ENCODE results near the gene ZNF521. TPM values are rescaled to one million over a fixed set of nuclear protein-coding genes. Genes with fewer than 3 reads are reported as not detected.

Gene ZNF521
- total and polyA plus RNA-seq, 2 donors (not counting 3 experiments of a cell fraction or from before 2014, with no cell fraction given) = 111 to 168 TPM

GRCh38 chr18:25136416-25137196 lies 215.4 kb downstream of the ZNF521 start:
- no peak overlapping the region for H2AFZ ChIP-seq (ENCODE audit: low read depth, low read length)
- no peak overlapping the region for H3K4me2 ChIP-seq (ENCODE audit: insufficient read depth, low read length)
- intact Hi-C loops (cut with micrococcal nuclease) (no loop called here), dilution Hi-C loops (cut with MboI; ENCODE audit: extremely low pct_ligation_motif_present, low sequenced_read_pairs) (no loop called here)
- H3K9me1 ChIP-seq (replicated peaks; ENCODE audit: control insufficient read depth, extremely low read depth, insufficient read depth, low read length) = no peaks in the 10 kb centered on the region
- no peaks in the 10 kb centered on the region for H3K9me3 ChIP-seq (replicated peaks; ENCODE audit: control insufficient read depth, insufficient read depth, low read length)
- H3K4me1 ChIP-seq (ENCODE audit: control insufficient read depth, extremely low read depth, insufficient read depth, low read length) = peaks cover 16% of the 10 kb centered on the region
- H3K27ac ChIP-seq (ENCODE audit: insufficient read depth, low read depth, low read length) = no peak overlapping the region
- CTCF ChIA-PET = no interaction called here
- TF ChIP-seq JUN (IDR thresholded peaks at IDR 0.05; ENCODE audit: borderline replicate concordance, insufficient read depth, insufficient read length, low read depth) = peak; percentile 62
- no peak for TF ChIP-seq CTCF (IDR thresholded peaks at IDR 0.05; ENCODE audit: extremely low read depth in 1 of 2, insufficient read depth in 1 of 2, low read depth in 1 of 2, low read length in 2 of 2)
- no peak for TF ChIP-seq GATA2 (IDR thresholded peaks at IDR 0.05; ENCODE audit: insufficient read depth, insufficient read length, low read depth, low read length)
- POLR2A ChIA-PET = no interaction called here
- H3K36me3 ChIP-seq (ENCODE audit: control insufficient read depth in 2 of 2, extremely low read depth in 1 of 2, insufficient read depth in 2 of 2, low read length in 2 of 2) = peaks cover 0 to 3% of the 10 kb centered on the region in 2 experiments
- no TSS peak for BruUV-seq (replicated peaks)
- H3K79me2 ChIP-seq (ENCODE audit: control insufficient read depth, insufficient read depth, low read length) = no peaks in the 10 kb centered on the region
- DNase-seq (ENCODE audit: low read depth, low spot score) (peak; percentile 41), FAIRE-seq (no peak)
- H4K20me1 ChIP-seq (replicated peaks; ENCODE audit: control insufficient read depth, extremely low read depth, insufficient read depth, low read length) = peaks cover 5% of the 10 kb centered on the region
- no peaks in the 10 kb centered on the region for H3K27me3 ChIP-seq (ENCODE audit: control insufficient read depth in 2 of 2, insufficient read depth in 2 of 2, low read length in 2 of 2)
- no peak overlapping the region for H3K4me3 ChIP-seq (replicated peaks in 1 of 3; ENCODE audit: insufficient read depth in 1 of 3, low read depth in 1 of 3, low read length in 3 of 3)
- H3K9ac ChIP-seq (replicated peaks; ENCODE audit: extremely low read depth, insufficient read depth, low read length) = no peak overlapping the region

- Histone ChIP-seq H2AFZ (ENCODE audit: low read depth, low read length) (no peak overlapping the region), H3K36me3 (ENCODE audit: control insufficient read depth in 2 of 2, extremely low read depth in 1 of 2, insufficient read depth in 2 of 2, low read length in 2 of 2) (peaks cover 5 to 7% of the 10 kb centered on the region in 2 experiments), H3K9ac (replicated peaks; ENCODE audit: extremely low read depth, insufficient read depth, low read length) (no peak overlapping the region), H3K79me2 (ENCODE audit: control insufficient read depth, insufficient read depth, low read length) (no peaks in the 10 kb centered on the region), H3K9me3 (replicated peaks; ENCODE audit: control insufficient read depth, insufficient read depth, low read length) (no peaks in the 10 kb centered on the region), H3K9me1 (replicated peaks; ENCODE audit: control insufficient read depth, extremely low read depth, insufficient read depth, low read length) (no peaks in the 10 kb centered on the region), H4K20me1 (replicated peaks; ENCODE audit: control insufficient read depth, extremely low read depth, insufficient read depth, low read length) (peaks cover under 1% of the 10 kb centered on the region), H3K4me1 (ENCODE audit: control insufficient read depth, extremely low read depth, insufficient read depth, low read length) (peaks cover 16% of the 10 kb centered on the region), H3K27ac (ENCODE audit: insufficient read depth, low read depth, low read length) (no peak overlapping the region), H3K4me2 (ENCODE audit: insufficient read depth, low read length) (no peak overlapping the region), H3K4me3 (replicated peaks in 1 of 3; ENCODE audit: insufficient read depth in 1 of 3, low read depth in 1 of 3, low read length in 3 of 3) (no peak overlapping the region), H3K27me3 (ENCODE audit: control insufficient read depth in 2 of 2, insufficient read depth in 2 of 2, low read length in 2 of 2) (no peaks in the 10 kb centered on the region)
- TF ChIP-seq POLR2A (IDR thresholded peaks at IDR 0.05; ENCODE audit: low read depth, low read length) (no peak), CTCF (IDR thresholded peaks at IDR 0.05; ENCODE audit: extremely low read depth in 1 of 2, insufficient read depth in 1 of 2, low read depth in 1 of 2, low read length in 2 of 2) (no peak), EZH2 (IDR thresholded peaks at IDR 0.05; ENCODE audit: borderline replicate concordance, low read depth, low read length, severe bottlenecking) (no peak), JUN (IDR thresholded peaks at IDR 0.05; ENCODE audit: borderline replicate concordance, insufficient read depth, insufficient read length, low read depth) (no peak), MAX (IDR thresholded peaks at IDR 0.05; ENCODE audit: insufficient read depth, insufficient read length) (no peak), FOS (IDR thresholded peaks at IDR 0.05; ENCODE audit: borderline replicate concordance, insufficient read depth, low read length) (no peak), MYC (IDR thresholded peaks at IDR 0.05; ENCODE audit: low read depth, low read length) (no peak), GATA2 (IDR thresholded peaks at IDR 0.05; ENCODE audit: insufficient read depth, insufficient read length, low read depth, low read length) (no peak), POLR2AphosphoS5 (IDR thresholded peaks at IDR 0.05; ENCODE audit: insufficient read depth, low read depth, low read length) (no peak)
- dilution Hi-C loops (cut with MboI; ENCODE audit: extremely low pct_ligation_motif_present, low sequenced_read_pairs) (no loop called here), intact Hi-C loops (cut with micrococcal nuclease) (no loop called here)
- ChIA-PET POLR2A (no interaction called here), CTCF (interaction anchor here (0.6 to 1.6 kb wide), 3 partner anchors 9 to 815 kb away, joined by 3 read pairs; no protein-coding TSS in a partner anchor)
- FAIRE-seq = no peak
- DNase-seq (ENCODE audit: low read depth, low spot score) = no peak
- BruUV-seq (replicated peaks) = no TSS peak
These were observed 217.1 kb downstream of the ZNF521 start for GRCh38 chr18:25134861-25135260.

All from endothelial cell of umbilical vein (primary cell).